ENCODE results near the gene CSMD2.

The CSMD2 gene

GRCh38 chr1:34060187-34060730 lies 104.8 kb downstream of the CSMD2 start (continued):
- TF ChIP-seq TSHZ2 (CRISPR knock-in tag; IDR thresholded peaks at IDR 0.05) (no peak), ZFP3 (CRISPR knock-in tag; IDR thresholded peaks at IDR 0.05) (no peak), ZNF70 (CRISPR knock-in tag; IDR thresholded peaks at IDR 0.05) (no peak), ZFP30 (CRISPR knock-in tag; IDR thresholded peaks at IDR 0.05) (no peak), OSR1 (CRISPR knock-in tag; IDR thresholded peaks at IDR 0.05) (no peak), PATZ1 (CRISPR knock-in tag; IDR thresholded peaks at IDR 0.05; ENCODE audit: borderline replicate concordance) (no peak), RARB (CRISPR knock-in tag; IDR thresholded peaks at IDR 0.05) (no peak), ARNTL (CRISPR knock-in tag; IDR thresholded peaks at IDR 0.05; ENCODE audit: borderline replicate concordance, low read depth) (no peak), ZNF565 (CRISPR knock-in tag; conservative IDR thresholded peaks at IDR 0.05; ENCODE audit: low read depth) (no peak)

GRCh38 chr1:34057347-34058130 lies 107.5 kb downstream of the CSMD2 start:
- TF ChIP-seq OSR1 (CRISPR knock-in tag; IDR thresholded peaks at IDR 0.05): no peak
- no peak for TF ChIP-seq TSHZ2 (CRISPR knock-in tag; IDR thresholded peaks at IDR 0.05)
- TF ChIP-seq ZNF565 (CRISPR knock-in tag; conservative IDR thresholded peaks at IDR 0.05; ENCODE audit: low read depth): no peak
- TF ChIP-seq RARB (CRISPR knock-in tag; IDR thresholded peaks at IDR 0.05): no peak
- ATAC-seq: no peak

- ATAC-seq: no peak
- no peak for TF ChIP-seq ZFP30 (CRISPR knock-in tag; IDR thresholded peaks at IDR 0.05)
- TF ChIP-seq BACH2 (CRISPR knock-in tag; IDR thresholded peaks at IDR 0.05; ENCODE audit: borderline replicate concordance): no peak
- no peak for TF ChIP-seq ZNF70 (CRISPR knock-in tag; IDR thresholded peaks at IDR 0.05)
- TF ChIP-seq CSDC2 (CRISPR knock-in tag; IDR thresholded peaks at IDR 0.05): no peak
- TF ChIP-seq ESRRG (CRISPR knock-in tag; IDR thresholded peaks at IDR 0.05): no peak
- TF ChIP-seq CSRNP3 (CRISPR knock-in tag; IDR thresholded peaks at IDR 0.05): no peak
- TF ChIP-seq PPARA (CRISPR knock-in tag; IDR thresholded peaks at IDR 0.05; ENCODE audit: borderline replicate concordance): no peak
- no peak for TF ChIP-seq ZC3H10 (CRISPR knock-in tag; IDR thresholded peaks at IDR 0.05)
- TF ChIP-seq POU6F1 (CRISPR knock-in tag; IDR thresholded peaks at IDR 0.05; ENCODE audit: borderline replicate concordance, low read depth): no peak
- TF ChIP-seq ZNF565 (CRISPR knock-in tag; conservative IDR thresholded peaks at IDR 0.05; ENCODE audit: low read depth): no peak
- no peak for TF ChIP-seq ISL1 (CRISPR knock-in tag; IDR thresholded peaks at IDR 0.05)
- TF ChIP-seq ZFP3 (CRISPR knock-in tag; IDR thresholded peaks at IDR 0.05): no peak
- TF ChIP-seq OSR1 (CRISPR knock-in tag; IDR thresholded peaks at IDR 0.05): no peak
- TF ChIP-seq PATZ1 (CRISPR knock-in tag; IDR thresholded peaks at IDR 0.05; ENCODE audit: borderline replicate concordance): no peak
- no peak for TF ChIP-seq TCF4 (CRISPR knock-in tag; IDR thresholded peaks at IDR 0.05; ENCODE audit: borderline replicate concordance)
- TF ChIP-seq GLIS3 (CRISPR knock-in tag; IDR thresholded peaks at IDR 0.05): no peak
- TF ChIP-seq SNAI2 (CRISPR knock-in tag; IDR thresholded peaks at IDR 0.05): no peak
- no peak for TF ChIP-seq CREB5 (CRISPR knock-in tag; IDR thresholded peaks at IDR 0.05; ENCODE audit: low read depth)
These were observed 109.2 kb downstream of the CSMD2 start for GRCh38 chr1:34055818-34056217.

Data from SK-N-SH treated with all-trans-retinoic acid at 6 μM for 48 hours (cell line).